Psoas muscle (tissue), 8 donors: ENCODE measurements around the gene POFUT2. TPM values are rescaled to one million over a fixed set of nuclear protein-coding genes. Genes with fewer than 3 reads are reported as not detected.

Source experiments
- ATAC-seq, 4 donors: fragments of 200-7000 bp; cut with Tn5 transposase; one replicate each; pipeline ENCODE4 v1.9.1; 2020; ENCODE audit warnings: moderate library complexity in 3 of 4, mild to moderate bottlenecking in 2 of 4
- DNase-seq, 2 donors: peaks; one replicate each; pipeline ENCODE4 v3.0.0-alpha.2; 2020
- H3K27ac ChIP-seq: fragments of 200-600 bp; one replicate; pipeline ENCODE4 v1.8.0; 2022
- H3K27me3 ChIP-seq, 3 donors: fragments of 200-600 bp in 1 of 3; one replicate each; pipeline versions ENCODE4 v1.6.1 to v1.8.0; 2013 to 2022; ENCODE audit warnings: low read length in 2 of 3, mild to moderate bottlenecking in 2 of 3, moderate library complexity in 1 of 3; ENCODE audit not compliant: insufficient read depth in 3 of 3
- H3K36me3 ChIP-seq, 2 donors: fragments of 200-600 bp in 1 of 2; one replicate each; pipeline versions ENCODE4 v1.6.1 to v1.8.0; 2013 to 2022; ENCODE audit warnings: low read depth in 1 of 2, mild to moderate bottlenecking in 1 of 2, moderate library complexity in 1 of 2; ENCODE audit not compliant: insufficient read depth in 1 of 2
- H3K4me1 ChIP-seq: fragments of 200-600 bp; one replicate; pipeline ENCODE4 v1.8.0; 2022
- H3K4me3 ChIP-seq: fragments of 200-600 bp; one replicate; pipeline ENCODE4 v1.8.0; 2022; ENCODE audit warnings: mild to moderate bottlenecking
- H3K9me3 ChIP-seq: fragments of 200-600 bp; one replicate; pipeline ENCODE4 v1.8.0; 2022
- CTCF ChIP-seq: fragments of 200-600 bp; IDR thresholded peaks from one replicate; pipeline ENCODE4 v1.8.0; 2022; ENCODE audit warnings: antibody characterized with exemption
- WGBS, 3 donors: extraction: QIAGEN DNeasy Blood & Tissue Kit; methylation state at CpG; one replicate each; pipeline versions ENCODE4 v1.1.6 to v1.1.7; 2013; 5-methylcytosine and 5-hydroxymethylcytosine counted together
- intact Hi-C, 2 donors: fragments of 100-400 bp; cut with DNase I; formaldehyde crosslinking; loops; one replicate each; pipeline versions ENCODE4 v1.11.0 to v1.14.2; 2022
- polyA plus RNA-seq, 3 donors: library from polyadenylated mRNA; stranded (reverse); fragments of 200-250 nt; gene quantifications; one replicate each; pipeline ENCODE4 v1.2.3, GENCODE V29; 2013
- total RNA-seq, 4 donors: library from RNA; stranded (reverse); fragmentation: NEBNext Ultra II Directional in 2 of 4; extraction: Animal tissue kit (Norgen Biotek cat#: 25700) in 2 of 4; gene quantifications; one replicate each; pipeline versions ENCODE4 v1.2.1 to v1.2.4, GENCODE V29; 2021 to 2023
- donor health status: healthy with polysubstance abuse.
- donor health status: DM: no; HTN: no; CAD: no; lungs with moderate emphysema.
- donor health status: Bipolar disorder and iron deficiency.
- donor health status: healthy.
- donor health status: DM: yes; HTN: yes; CAD: no.
- donor health status: DM: no; HTN: no; CAD: no.
- donor health status: DM: no; HTN: no; CAD: no.
- donor health status: DM: yes; HTN: yes; CAD: no.

The POFUT2 gene
- total and polyA plus RNA-seq, 7 donors = 5.6 to 13.9 (median 10.8) TPM

GRCh38 chr21:45291613-45292398 lies 4.1 kb upstream of the POFUT2 start:
- H3K4me3 ChIP-seq = no peak overlapping the region
- H3K36me3 ChIP-seq = no peaks in the 10 kb centered on the region
- WGBS, 3 donors = 67 to 76% (median 70%) methylated on average over 33 to 34 of the region's 34 CpGs
- peaks cover 25% of the 10 kb centered on the region for H3K4me1 ChIP-seq
- no peak for TF ChIP-seq CTCF
- no peak overlapping the region for H3K27ac ChIP-seq
- intact Hi-C loops = loop anchor here (1.0 to 10.0 kb wide), 4 partner anchors 147 to 533 kb away; no protein-coding TSS in a partner anchor
- no peaks in the 10 kb centered on the region for H3K9me3 ChIP-seq
- H3K27me3 ChIP-seq = peaks cover 0 to 15% (median 0%) of the 10 kb centered on the region in 3 donors
- ATAC-seq (no peak), DNase-seq (no peak)

- intact Hi-C loops = loop anchor here in 1 of 2 donors (5.0 to 10.0 kb wide), 2 partner anchors 149 to 534 kb away; no protein-coding TSS in a partner anchor
- Histone ChIP-seq H3K9me3 (no peaks in the 10 kb centered on the region), H3K27me3 (peaks cover 0 to 11% (median 0%) of the 10 kb centered on the region in 3 donors), H3K27ac (no peak overlapping the region), H3K36me3 (peaks cover 0 to 1% of the 10 kb centered on the region in 2 donors), H3K4me1 (peaks cover 32% of the 10 kb centered on the region), H3K4me3 (no peak overlapping the region)
- ATAC-seq = no peak
- peak in 1 of 2 donors; percentile 41 for DNase-seq
- 56 to 70% (median 62%) methylated on average over 14 of the region's 14 CpGs for WGBS, 3 donors
- TF ChIP-seq CTCF = no peak
Measured at GRCh38 chr21:45290948-45291612, 3.4 kb upstream of the POFUT2 start.

GRCh38 chr21:45289655-45290515 lies 2.2 kb upstream of the POFUT2 start:
- Histone ChIP-seq H3K27me3 (peaks cover 0 to 2% (median 0%) of the 10 kb centered on the region in 3 donors), H3K4me1 (peaks cover 29% of the 10 kb centered on the region), H3K36me3 (peaks cover 0 to 13% of the 10 kb centered on the region in 2 donors), H3K9me3 (no peaks in the 10 kb centered on the region), H3K27ac (no peak overlapping the region), H3K4me3 (no peak overlapping the region)
- ATAC-seq (no peak), DNase-seq (no peak)
- WGBS, 3 donors = 87 to 94% (median 90%) methylated on average over 19 of the region's 19 CpGs
- no peak for TF ChIP-seq CTCF
- intact Hi-C loops = loop anchor here (5.0 to 10.0 kb wide), 4 partner anchors 148 to 535 kb away; partner anchors contain the start of gene SLX9 (in 2 of the 2)

- H3K36me3 ChIP-seq = peaks cover 0 to 21% of the 10 kb centered on the region in 2 donors
- DNase-seq (no peak), ATAC-seq (no peak)
- intact Hi-C loops = loop anchor here (5.0 to 10.0 kb wide), 3 partner anchors 147 to 347 kb away; partner anchors contain the start of gene SLX9 (in 2 of the 2)
- H3K4me3 ChIP-seq = no peak overlapping the region
- 83 to 92% (median 86%) methylated on average over 3 of the region's 3 CpGs for WGBS, 3 donors
- no peaks in the 10 kb centered on the region for H3K27me3 ChIP-seq
- no peak for TF ChIP-seq CTCF
- no peak overlapping the region for H3K27ac ChIP-seq
- no peaks in the 10 kb centered on the region for H3K9me3 ChIP-seq
- peaks cover 29% of the 10 kb centered on the region for H3K4me1 ChIP-seq
Measured at GRCh38 chr21:45289134-45289533, 1.4 kb upstream of the POFUT2 start.
